Smooth muscle cell of the brain vasculature (primary cell): ENCODE results near the gene SNX9.

Experiments
- DNase-seq: peaks from one replicate; pipeline ENCODE4 v3.0.0-alpha.2; 2012; ENCODE audit warnings: low read depth, low spot score

Gene SNX9

GRCh38 chr6:157859775-157860504 is 36.9 kb downstream of the SNX9 start:
- no peak for DNase-seq

GRCh38 chr6:157860505-157860991 is 37.5 kb downstream of the SNX9 start:
- no peak for DNase-seq

GRCh38 chr6:157861184-157861583 is 38.1 kb downstream of the SNX9 start:
- no peak for DNase-seq

- no peak for DNase-seq
These were observed 38.8 kb downstream of the SNX9 start for GRCh38 chr6:157861814-157862213.

GRCh38 chr6:157862706-157863105 is 39.7 kb downstream of the SNX9 start:
- no peak for DNase-seq

GRCh38 chr6:157864185-157864761 is 41.2 kb downstream of the SNX9 start:
- no peak for DNase-seq

GRCh38 chr6:157865249-157865648 is 42.2 kb downstream of the SNX9 start:
- DNase-seq = no peak

- peak; percentile 24 for DNase-seq
These were observed 44.1 kb downstream of the SNX9 start for GRCh38 chr6:157867155-157867559.

- no peak for DNase-seq
These were observed 44.9 kb downstream of the SNX9 start for GRCh38 chr6:157867981-157868380.

GRCh38 chr6:157868835-157869234 is 45.8 kb downstream of the SNX9 start:
- DNase-seq = no peak

GRCh38 chr6:157869673-157870302 is 46.7 kb downstream of the SNX9 start:
- DNase-seq = no peak

GRCh38 chr6:157873735-157874344 is 50.8 kb downstream of the SNX9 start:
- peak; percentile 32 for DNase-seq

GRCh38 chr6:157877149-157877548 is 54.1 kb downstream of the SNX9 start:
- DNase-seq = no peak

GRCh38 chr6:157877573-157878438 is 54.8 kb downstream of the SNX9 start:
- no peak for DNase-seq

- DNase-seq = no peak
These were observed 56.2 kb downstream of the SNX9 start for GRCh38 chr6:157879034-157879872.

GRCh38 chr6:157879873-157880254 is 56.8 kb downstream of the SNX9 start:
- DNase-seq = no peak

GRCh38 chr6:157880534-157880933 is 57.5 kb downstream of the SNX9 start:
- no peak for DNase-seq

- DNase-seq = no peak
These were observed 58.3 kb downstream of the SNX9 start for GRCh38 chr6:157881342-157881741.

- DNase-seq = no peak
These were observed 61.7 kb downstream of the SNX9 start for GRCh38 chr6:157884756-157885155.

GRCh38 chr6:157885211-157885788 is 62.3 kb downstream of the SNX9 start:
- no peak for DNase-seq
